NCI-H2171 treated with DMSO at 0.1 percent for 48 hours (cell line): Measurements from ENCODE around the gene SLC35F1.
"Not testable (repeated sequence)": the region's sequence is repeated elsewhere in the genome, so short reads cannot be mapped to it uniquely, and the experiment has no call there.

Source experiments
- DNase-seq: peaks from one replicate; lab custom pipeline; 2025; lab: John Stamatoyannopoulos, UW

The SLC35F1 gene

GRCh38 chr6:117906958-117907600, at the start of gene SLC35F1:
SLC35F1 (plus strand) TSS chr6:117907264.
- DNase-seq: peak; percentile 30

DNA sequence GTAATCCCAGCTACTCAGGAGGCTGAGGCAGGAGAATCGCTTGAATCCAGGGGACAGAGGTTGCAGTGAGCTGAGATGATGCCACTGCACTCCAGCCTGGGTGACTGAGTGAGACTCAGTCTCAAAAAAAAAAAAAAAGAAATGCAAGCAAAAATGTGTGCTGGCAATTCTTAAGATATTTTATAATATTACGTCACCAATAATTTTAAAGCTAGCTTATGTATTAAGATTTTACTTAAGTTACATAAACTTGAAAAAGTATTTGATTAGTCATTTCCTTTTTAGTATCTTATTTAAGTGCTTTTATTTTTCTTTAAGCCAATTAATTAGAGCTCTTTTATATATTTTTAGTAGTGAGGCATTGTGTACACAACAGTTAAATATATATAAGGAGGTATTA, 48.5 kb upstream of the SLC35F1 start:
- DNase-seq: not testable (repeated sequence)

- no peak for DNase-seq
Measured at GRCh38 chr6:117861545-117861944, 45.5 kb upstream of the SLC35F1 start.

GRCh38 chr6:117866561-117866960, 40.5 kb upstream of the SLC35F1 start:
- DNase-seq: no peak

DNA sequence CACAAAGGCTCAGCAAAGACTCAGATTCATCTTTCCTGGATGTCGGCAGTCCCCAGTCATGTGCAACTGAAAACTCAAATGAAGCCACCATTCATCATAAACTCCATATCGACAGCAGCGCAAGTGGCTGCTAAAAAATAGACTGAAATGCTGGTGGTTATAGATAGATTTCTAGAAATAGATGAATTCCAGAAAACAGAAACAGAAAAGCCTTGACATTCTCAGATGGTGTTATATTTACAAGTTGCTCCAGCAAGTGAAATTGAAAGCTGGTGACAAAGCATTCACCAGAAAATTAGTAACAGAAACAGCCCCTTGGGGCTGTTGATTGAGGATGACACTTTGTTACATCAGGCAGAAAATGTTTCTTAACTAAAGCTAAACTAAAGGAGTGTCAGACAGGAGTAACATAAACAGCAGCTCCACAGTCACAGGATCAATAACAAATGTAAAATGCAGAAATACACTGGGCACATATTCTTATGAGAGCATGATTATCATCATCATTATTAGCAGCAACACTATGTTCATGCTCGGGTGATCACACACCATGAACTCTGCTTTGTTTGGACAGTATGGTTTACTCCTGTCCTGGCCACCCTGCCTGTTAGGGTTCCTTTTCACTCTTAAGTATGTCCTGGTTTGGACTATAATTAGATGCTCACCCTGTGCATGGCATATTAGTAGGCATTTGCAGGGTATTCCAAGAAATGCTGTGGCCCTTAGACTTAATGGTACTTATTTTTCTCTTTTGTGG, 36.4 kb upstream of the SLC35F1 start:
- DNase-seq: no peak

DNA sequence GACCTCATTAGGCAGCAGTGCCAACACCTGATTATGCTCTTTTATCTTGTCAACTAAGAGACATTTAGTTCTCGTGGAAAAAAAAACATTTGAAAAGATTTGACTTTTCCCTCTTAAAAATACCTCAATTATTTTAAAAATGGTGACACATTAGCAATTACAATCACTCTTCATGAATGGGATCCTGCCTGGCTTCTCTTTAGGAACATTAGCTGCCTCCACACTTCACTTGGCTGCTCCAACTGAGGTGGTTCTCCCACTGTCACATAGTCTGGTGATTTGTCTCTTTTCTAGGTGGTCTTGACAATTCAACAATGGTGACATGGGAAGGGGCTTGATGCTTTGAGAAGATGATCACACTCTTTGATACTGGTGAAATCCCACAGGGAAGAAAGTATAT, 26.2 kb upstream of the SLC35F1 start:
- DNase-seq: no peak

DNA sequence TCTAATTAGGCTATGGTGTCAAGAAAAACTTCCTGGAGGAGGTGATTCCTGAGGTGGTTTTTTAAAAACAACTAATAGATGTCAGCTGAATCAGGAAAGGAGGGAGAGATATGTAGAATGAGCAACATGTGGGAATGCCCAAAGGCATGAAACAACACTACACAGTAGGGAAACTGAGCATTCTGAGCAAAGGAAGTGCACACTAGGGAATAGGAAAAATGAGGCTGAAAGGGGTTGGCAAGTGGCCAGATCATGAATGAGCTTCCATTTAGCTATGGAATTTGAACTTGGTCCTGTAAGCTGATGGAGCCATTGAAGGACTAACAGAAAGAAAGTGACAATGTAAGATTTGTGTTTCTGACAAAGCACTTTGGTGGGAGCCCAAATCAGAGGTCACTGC, 16.9 kb upstream of the SLC35F1 start:
- DNase-seq: no peak

- DNase-seq: peak; percentile 13
Measured at GRCh38 chr6:117906507-117906957, 532 bp upstream of the SLC35F1 start.

- peak; percentile 10 for DNase-seq
Measured at GRCh38 chr6:117907601-117908245, 659 bp downstream of the SLC35F1 start.

GRCh38 chr6:117908246-117909068, 1.4 kb downstream of the SLC35F1 start:
- DNase-seq: peak; percentile 9

DNA sequence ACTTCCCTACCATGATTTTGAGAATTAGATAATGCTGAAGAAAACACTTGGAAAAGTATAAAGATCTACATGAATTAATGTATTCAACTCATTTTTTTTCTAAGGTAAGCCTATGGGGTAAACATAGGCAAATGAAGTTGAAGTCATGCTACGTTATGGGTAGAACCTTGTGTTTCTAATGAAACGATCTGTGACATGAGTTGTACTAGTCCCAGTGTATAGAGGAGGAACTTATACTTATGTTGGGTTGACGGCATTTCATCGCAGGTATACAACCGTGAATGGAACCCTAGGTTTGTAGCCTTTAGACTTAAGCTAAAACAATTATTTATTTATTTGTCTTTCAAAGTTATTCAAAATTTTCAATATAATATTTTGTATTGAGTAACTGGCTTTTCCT, 2.6 kb downstream of the SLC35F1 start:
- no peak for DNase-seq

- DNase-seq: no peak
Measured at GRCh38 chr6:117910549-117910948, 3.5 kb downstream of the SLC35F1 start.

GRCh38 chr6:117911150-117911549, 4.1 kb downstream of the SLC35F1 start:
- DNase-seq: no peak

GRCh38 chr6:117911660-117912059, 4.6 kb downstream of the SLC35F1 start:
- DNase-seq: no peak

- DNase-seq: no peak
Measured at GRCh38 chr6:117915846-117916245, 8.8 kb downstream of the SLC35F1 start.

- DNase-seq: no peak
Measured at GRCh38 chr6:117916483-117916882, 9.4 kb downstream of the SLC35F1 start.

DNA sequence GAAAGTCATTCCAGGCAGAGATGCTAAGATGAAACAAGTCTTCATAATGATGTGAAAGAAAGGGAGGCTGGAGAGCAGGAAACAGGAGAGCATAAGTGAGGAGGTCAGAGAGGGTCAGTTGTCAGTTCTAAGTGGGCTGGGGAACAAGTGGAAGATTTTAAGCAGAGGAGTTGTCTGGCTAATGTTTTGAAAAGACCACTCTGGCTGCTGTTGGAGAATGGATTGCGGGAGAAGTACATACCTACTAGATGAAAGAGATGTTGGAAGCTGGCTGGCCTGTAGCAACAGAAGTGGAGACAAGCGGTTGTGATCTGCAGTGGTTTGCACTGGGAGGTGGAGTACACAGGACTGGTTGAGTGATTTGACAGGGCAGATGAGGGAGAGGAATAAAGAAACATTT, 10.1 kb downstream of the SLC35F1 start:
- DNase-seq: no peak

DNA sequence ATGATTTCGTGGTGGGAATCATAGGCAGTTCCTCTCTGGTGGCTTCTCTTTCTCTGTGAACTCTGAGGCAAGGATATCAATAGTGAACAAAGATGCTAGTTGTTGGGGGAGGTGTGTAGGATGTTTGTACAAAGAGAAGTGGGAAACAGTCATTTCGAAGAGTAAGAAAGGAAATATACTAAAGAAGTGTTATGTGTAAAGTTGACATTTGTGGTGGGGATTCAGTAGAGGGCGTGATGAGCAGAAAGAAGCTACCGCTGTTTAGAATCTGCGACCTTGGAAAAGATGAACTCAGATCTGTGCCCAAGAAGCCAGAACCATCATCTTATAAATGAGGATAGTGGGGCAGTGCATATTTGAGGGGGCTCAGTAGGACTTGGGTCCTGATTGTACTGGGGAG, 11.4 kb downstream of the SLC35F1 start:
- no peak for DNase-seq

- DNase-seq: no peak
Measured at GRCh38 chr6:117919275-117919674, 12.2 kb downstream of the SLC35F1 start.

GRCh38 chr6:117919775-117920729, 13.0 kb downstream of the SLC35F1 start:
- no peak for DNase-seq

GRCh38 chr6:117924690-117925089, 17.6 kb downstream of the SLC35F1 start:
- DNase-seq: no peak
